ENCODE results near the gene RNU5B-1. TPM values are rescaled to one million over a fixed set of nuclear protein-coding genes. Genes with fewer than 3 reads are reported as not detected.

RNU5B-1 gene
- polyA plus RNA-seq, 1 donor from 2014 or later = not detected

GRCh38 chr15:65343374-65343981, 39.0 kb downstream of the RNU5B-1 start:
- Histone ChIP-seq H2AFZ (ENCODE audit: low read depth, low read length) (no peak overlapping the region), H3K27ac (ENCODE audit: low read length) (no peak overlapping the region), H3K9ac (ENCODE audit: low read length) (no peak overlapping the region), H3K9me3 (ENCODE audit: low read length) (no peaks in the 10 kb centered on the region), H3K9me2 (ENCODE audit: insufficient read depth, low read length) (no peaks in the 10 kb centered on the region), H3K79me2 (replicated peaks; ENCODE audit: insufficient read depth, low read length) (peaks cover 6% of the 10 kb centered on the region), H3K4me3 (ENCODE audit: low read length) (no peak overlapping the region), H3K27me3 (ENCODE audit: insufficient read depth, low read depth, low read length) (no peaks in the 10 kb centered on the region), H3K4me2 (ENCODE audit: low read length) (no peak overlapping the region), H3F3A (ENCODE audit: insufficient read depth, low read length, poor library complexity, severe bottlenecking) (no peaks in the 10 kb centered on the region), H4K20me1 (ENCODE audit: insufficient read depth) (no peaks in the 10 kb centered on the region), H3K36me3 (ENCODE audit: insufficient read depth, low read length) (no peaks in the 10 kb centered on the region)
- TF ChIP-seq, protein P1, sequence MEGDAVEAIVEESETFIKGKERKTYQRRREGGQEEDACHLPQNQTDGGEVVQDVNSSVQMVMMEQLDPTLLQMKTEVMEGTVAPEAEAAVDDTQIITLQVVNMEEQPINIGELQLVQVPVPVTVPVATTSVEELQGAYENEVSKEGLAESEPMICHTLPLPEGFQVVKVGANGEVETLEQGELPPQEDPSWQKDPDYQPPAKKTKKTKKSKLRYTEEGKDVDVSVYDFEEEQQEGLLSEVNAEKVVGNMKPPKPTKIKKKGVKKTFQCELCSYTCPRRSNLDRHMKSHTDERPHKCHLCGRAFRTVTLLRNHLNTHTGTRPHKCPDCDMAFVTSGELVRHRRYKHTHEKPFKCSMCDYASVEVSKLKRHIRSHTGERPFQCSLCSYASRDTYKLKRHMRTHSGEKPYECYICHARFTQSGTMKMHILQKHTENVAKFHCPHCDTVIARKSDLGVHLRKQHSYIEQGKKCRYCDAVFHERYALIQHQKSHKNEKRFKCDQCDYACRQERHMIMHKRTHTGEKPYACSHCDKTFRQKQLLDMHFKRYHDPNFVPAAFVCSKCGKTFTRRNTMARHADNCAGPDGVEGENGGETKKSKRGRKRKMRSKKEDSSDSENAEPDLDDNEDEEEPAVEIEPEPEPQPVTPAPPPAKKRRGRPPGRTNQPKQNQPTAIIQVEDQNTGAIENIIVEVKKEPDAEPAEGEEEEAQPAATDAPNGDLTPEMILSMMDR (IDR thresholded peaks at IDR 0.05; ENCODE audit: poor library complexity, severe bottlenecking) = no peak
- TF ChIP-seq SMC3 (conservative IDR thresholded peaks at IDR 0.05; ENCODE audit: poor library complexity) = no peak
- TF ChIP-seq EZH2 (IDR thresholded peaks at IDR 0.05; ENCODE audit: borderline replicate concordance, insufficient read depth, low read length, poor library complexity, severe bottlenecking) = no peak

DNA sequence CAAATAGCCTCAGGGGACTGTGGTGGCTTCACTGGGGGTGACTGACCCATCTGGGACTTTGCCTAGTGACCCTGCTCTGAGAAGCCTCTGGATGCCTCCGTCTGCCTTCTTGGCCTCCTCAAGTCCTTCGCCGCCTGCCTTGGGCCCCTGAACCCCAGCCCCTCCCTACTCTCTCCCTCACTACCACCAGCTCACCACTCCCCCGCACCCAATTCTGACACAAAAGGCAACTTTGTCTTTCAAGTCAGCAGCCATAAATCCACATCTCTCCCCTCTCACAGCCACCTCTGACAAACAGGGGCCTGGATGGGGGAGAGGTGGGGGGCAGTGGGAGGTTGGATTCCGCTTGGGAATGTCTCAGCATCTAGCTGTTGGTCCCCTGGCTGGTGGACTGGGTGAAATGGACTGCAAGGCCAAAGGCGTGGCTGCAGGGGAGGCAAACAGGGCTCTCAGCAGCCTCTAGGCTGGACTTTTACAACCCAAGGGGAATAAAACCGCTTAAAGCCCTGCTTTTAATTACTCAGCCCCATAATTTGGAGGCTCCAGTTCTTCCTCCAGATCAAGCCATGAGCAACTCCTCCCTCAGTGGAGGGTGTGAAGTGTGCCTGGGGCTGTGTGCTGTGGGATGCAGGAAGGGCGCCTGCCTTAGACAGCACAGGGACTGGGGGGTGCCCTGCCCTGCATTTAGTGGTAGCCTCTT, 39.9 kb downstream of the RNU5B-1 start:
- Histone ChIP-seq H3K9ac (ENCODE audit: low read length) (no peak overlapping the region), H3K36me3 (ENCODE audit: insufficient read depth, low read length) (no peaks in the 10 kb centered on the region), H3K79me2 (replicated peaks; ENCODE audit: insufficient read depth, low read length) (peaks cover 6% of the 10 kb centered on the region), H3K27me3 (ENCODE audit: insufficient read depth, low read depth, low read length) (no peaks in the 10 kb centered on the region), H3K9me3 (ENCODE audit: low read length) (no peaks in the 10 kb centered on the region), H3F3A (ENCODE audit: insufficient read depth, low read length, poor library complexity, severe bottlenecking) (no peaks in the 10 kb centered on the region), H3K9me2 (ENCODE audit: insufficient read depth, low read length) (no peaks in the 10 kb centered on the region), H2AFZ (ENCODE audit: low read depth, low read length) (no peak overlapping the region), H3K4me3 (ENCODE audit: low read length) (no peak overlapping the region), H3K27ac (ENCODE audit: low read length) (no peak overlapping the region), H4K20me1 (ENCODE audit: insufficient read depth) (no peaks in the 10 kb centered on the region), H3K4me2 (ENCODE audit: low read length) (no peak overlapping the region)
- TF ChIP-seq, protein P1 (IDR thresholded peaks at IDR 0.05; ENCODE audit: poor library complexity, severe bottlenecking) = no peak
- TF ChIP-seq POLR2AphosphoS5 (IDR thresholded peaks at IDR 0.05) (no peak), RAD21 (conservative IDR thresholded peaks at IDR 0.05) (no peak), MXI1 (conservative IDR thresholded peaks at IDR 0.05; ENCODE audit: poor library complexity, severe bottlenecking) (no peak), SMC3 (conservative IDR thresholded peaks at IDR 0.05; ENCODE audit: poor library complexity) (no peak), EP300 (conservative IDR thresholded peaks at IDR 0.05; ENCODE audit: poor library complexity, severe bottlenecking) (no peak), EZH2 (IDR thresholded peaks at IDR 0.05; ENCODE audit: borderline replicate concordance, insufficient read depth, low read length, poor library complexity, severe bottlenecking) (no peak), TAF1 (IDR thresholded peaks at IDR 0.05; ENCODE audit: low read depth) (no peak)
- TF ChIP-seq, protein P2, sequence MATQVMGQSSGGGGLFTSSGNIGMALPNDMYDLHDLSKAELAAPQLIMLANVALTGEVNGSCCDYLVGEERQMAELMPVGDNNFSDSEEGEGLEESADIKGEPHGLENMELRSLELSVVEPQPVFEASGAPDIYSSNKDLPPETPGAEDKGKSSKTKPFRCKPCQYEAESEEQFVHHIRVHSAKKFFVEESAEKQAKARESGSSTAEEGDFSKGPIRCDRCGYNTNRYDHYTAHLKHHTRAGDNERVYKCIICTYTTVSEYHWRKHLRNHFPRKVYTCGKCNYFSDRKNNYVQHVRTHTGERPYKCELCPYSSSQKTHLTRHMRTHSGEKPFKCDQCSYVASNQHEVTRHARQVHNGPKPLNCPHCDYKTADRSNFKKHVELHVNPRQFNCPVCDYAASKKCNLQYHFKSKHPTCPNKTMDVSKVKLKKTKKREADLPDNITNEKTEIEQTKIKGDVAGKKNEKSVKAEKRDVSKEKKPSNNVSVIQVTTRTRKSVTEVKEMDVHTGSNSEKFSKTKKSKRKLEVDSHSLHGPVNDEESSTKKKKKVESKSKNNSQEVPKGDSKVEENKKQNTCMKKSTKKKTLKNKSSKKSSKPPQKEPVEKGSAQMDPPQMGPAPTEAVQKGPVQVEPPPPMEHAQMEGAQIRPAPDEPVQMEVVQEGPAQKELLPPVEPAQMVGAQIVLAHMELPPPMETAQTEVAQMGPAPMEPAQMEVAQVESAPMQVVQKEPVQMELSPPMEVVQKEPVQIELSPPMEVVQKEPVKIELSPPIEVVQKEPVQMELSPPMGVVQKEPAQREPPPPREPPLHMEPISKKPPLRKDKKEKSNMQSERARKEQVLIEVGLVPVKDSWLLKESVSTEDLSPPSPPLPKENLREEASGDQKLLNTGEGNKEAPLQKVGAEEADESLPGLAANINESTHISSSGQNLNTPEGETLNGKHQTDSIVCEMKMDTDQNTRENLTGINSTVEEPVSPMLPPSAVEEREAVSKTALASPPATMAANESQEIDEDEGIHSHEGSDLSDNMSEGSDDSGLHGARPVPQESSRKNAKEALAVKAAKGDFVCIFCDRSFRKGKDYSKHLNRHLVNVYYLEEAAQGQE (IDR thresholded peaks at IDR 0.05; ENCODE audit: borderline replicate concordance) = no peak
